Stimulated activated effector memory CD8-positive, alpha-beta T cell treated with anti-CD3 and anti-CD28 coated beads, Interleukin-12 subunit alpha, Interleukin-12 subunit beta, amount 100 ng/mL, for 72 hours (primary cell): Measurements from ENCODE around the gene PSMB4.
"Not testable (repeated sequence)": the region's sequence is repeated elsewhere in the genome, so short reads cannot be mapped to it uniquely, and the experiment has no call there.

Experiments
- ATAC-seq: fragments of 150-1000 bp; cut with Tn5 transposase; 2 replicates; pipeline ENCODE4 v1.10.0; 2021
- DNase-seq, 2 donors: peaks; one replicate each; pipeline ENCODE4 v3.0.0; 2021 to 2022; ENCODE audit warnings: low spot score in 2 of 2
- H3K27ac Mint-ChIP-seq: one replicate; pipeline ENCODE4 v1.8.0; 2022; ENCODE audit warnings: mild to moderate bottlenecking, mixed read lengths
- H3K36me3 Mint-ChIP-seq: one replicate; pipeline ENCODE4 v1.8.0; 2022; ENCODE audit warnings: mild to moderate bottlenecking, mixed read lengths
- H3K4me1 Mint-ChIP-seq: one replicate; pipeline ENCODE4 v1.8.0; 2022; ENCODE audit warnings: mixed read lengths
- H3K4me3 Mint-ChIP-seq: one replicate; pipeline ENCODE4 v1.8.0; 2022; ENCODE audit warnings: mild to moderate bottlenecking, mixed read lengths
- H3K9me3 Mint-ChIP-seq: one replicate; pipeline ENCODE4 v1.8.0; 2022; ENCODE audit warnings: mixed read lengths

The PSMB4 gene

GRCh38 chr1:151372058-151372934 lies 27.1 kb upstream of the PSMB4 start, which contains the start of gene SELENBP1:
Gene SELENBP1 (minus strand): TSS chr1:151372705. CDS start chr1:151372641, 64 bp downstream.
- Mint-ChIP-seq H3K4me3 (no peak within 1 kb of the TSS), H3K4me1 (no peaks in the 10 kb centered on the region), H3K36me3 (no peaks in the 10 kb centered on the region), H3K27ac (no peak within 1 kb of the TSS), H3K9me3 (no peaks in the 10 kb centered on the region)
- DNase-seq (no peak), ATAC-seq (no peak)

- Mint-ChIP-seq H3K4me3 (no peak overlapping the region), H3K4me1 (no peaks in the 10 kb centered on the region), H3K9me3 (no peaks in the 10 kb centered on the region), H3K36me3 (no peaks in the 10 kb centered on the region), H3K27ac (no peak overlapping the region)
- ATAC-seq: no peak
- no peak for DNase-seq
These were observed 26.2 kb upstream of the PSMB4 start for GRCh38 chr1:151373196-151373595.

- H3K4me1 Mint-ChIP-seq: no peaks in the 10 kb centered on the region
- DNase-seq (no peak), ATAC-seq (no peak)
- H3K27ac Mint-ChIP-seq: no peak overlapping the region
- H3K36me3 Mint-ChIP-seq: no peaks in the 10 kb centered on the region
- H3K4me3 Mint-ChIP-seq: no peak overlapping the region
- no peaks in the 10 kb centered on the region for H3K9me3 Mint-ChIP-seq
These were observed 22.1 kb upstream of the PSMB4 start for GRCh38 chr1:151377150-151377884.

GRCh38 chr1:151384584-151384983 lies 14.8 kb upstream of the PSMB4 start:
- no peak for DNase-seq
- H3K36me3 Mint-ChIP-seq: no peaks in the 10 kb centered on the region
- no peaks in the 10 kb centered on the region for H3K9me3 Mint-ChIP-seq
- ATAC-seq: no peak
- no peak overlapping the region for H3K27ac Mint-ChIP-seq
- H3K4me1 Mint-ChIP-seq: no peaks in the 10 kb centered on the region
- H3K4me3 Mint-ChIP-seq: no peak overlapping the region

GRCh38 chr1:151386002-151386401 lies 13.4 kb upstream of the PSMB4 start:
- no peaks in the 10 kb centered on the region for H3K9me3 Mint-ChIP-seq
- no peaks in the 10 kb centered on the region for H3K36me3 Mint-ChIP-seq
- DNase-seq: no peak
- H3K27ac Mint-ChIP-seq: no peak overlapping the region
- no peaks in the 10 kb centered on the region for H3K4me1 Mint-ChIP-seq
- no peak overlapping the region for H3K4me3 Mint-ChIP-seq
- ATAC-seq: no peak

GRCh38 chr1:151390221-151391078 lies 8.9 kb upstream of the PSMB4 start:
- H3K9me3 Mint-ChIP-seq, H3K4me3 Mint-ChIP-seq, H3K36me3 Mint-ChIP-seq, ATAC-seq, H3K4me1 Mint-ChIP-seq, DNase-seq, H3K27ac Mint-ChIP-seq: not testable (repeated sequence)

- H3K9me3 Mint-ChIP-seq: no peaks in the 10 kb centered on the region
- no peak overlapping the region for H3K4me3 Mint-ChIP-seq
- H3K4me1 Mint-ChIP-seq: no peaks in the 10 kb centered on the region
- no peaks in the 10 kb centered on the region for H3K36me3 Mint-ChIP-seq
- H3K27ac Mint-ChIP-seq: no peak overlapping the region
- ATAC-seq (no peak), DNase-seq (no peak)
These were observed 8.3 kb upstream of the PSMB4 start for GRCh38 chr1:151391079-151391563.

- no peaks in the 10 kb centered on the region for H3K9me3 Mint-ChIP-seq
These were observed 5.8 kb upstream of the PSMB4 start for GRCh38 chr1:151393583-151393982.

GRCh38 chr1:151396265-151396664 lies 3.1 kb upstream of the PSMB4 start:
- H3K27ac Mint-ChIP-seq, ATAC-seq: not testable (repeated sequence)
- H3K36me3 Mint-ChIP-seq: peaks cover 23% of the 10 kb centered on the region

More at GRCh38 chr1:151393583-151393982, 5.8 kb upstream of the PSMB4 start:
- Mint-ChIP-seq H3K4me1 (no peaks in the 10 kb centered on the region), H3K4me3 (no peak overlapping the region), H3K27ac (no peak overlapping the region), H3K36me3 (no peaks in the 10 kb centered on the region)
- DNase-seq (no peak), ATAC-seq (no peak)

GRCh38 chr1:151401125-151401788 lies 1.9 kb downstream of the PSMB4 start:
- DNase-seq (no peak), ATAC-seq (no peak)
- Mint-ChIP-seq H3K4me3 (peak overlapping the region; percentile 98), H3K27ac (peak overlapping the region; percentile 100), H3K4me1 (peaks cover 37% of the 10 kb centered on the region), H3K36me3 (peaks cover 73% of the 10 kb centered on the region), H3K9me3 (no peaks in the 10 kb centered on the region)

More at GRCh38 chr1:151396265-151396664, 3.1 kb upstream of the PSMB4 start:
- not testable (repeated sequence) for H3K9me3 Mint-ChIP-seq, DNase-seq, H3K4me3 Mint-ChIP-seq
- peaks cover 23% of the 10 kb centered on the region for H3K4me1 Mint-ChIP-seq

- H3K36me3 Mint-ChIP-seq: peaks cover 79% of the 10 kb centered on the region
- peaks cover 37% of the 10 kb centered on the region for H3K4me1 Mint-ChIP-seq
- no peak overlapping the region for H3K4me3 Mint-ChIP-seq
- no peaks in the 10 kb centered on the region for H3K9me3 Mint-ChIP-seq
- H3K27ac Mint-ChIP-seq: peak overlapping the region; percentile 24
- no peak for DNase-seq
- no peak for ATAC-seq
These were observed 2.5 kb downstream of the PSMB4 start for GRCh38 chr1:151401860-151402259.

- no peak for ATAC-seq
- Mint-ChIP-seq H3K4me1 (peaks cover 37% of the 10 kb centered on the region), H3K27ac (peak overlapping the region; percentile 24), H3K4me3 (no peak overlapping the region), H3K9me3 (no peaks in the 10 kb centered on the region), H3K36me3 (peaks cover 88% of the 10 kb centered on the region)
- DNase-seq: no peak
These were observed 3.4 kb downstream of the PSMB4 start for GRCh38 chr1:151402764-151403163.

- Mint-ChIP-seq H3K27ac (peak overlapping the region; percentile 4), H3K4me1 (peaks cover 37% of the 10 kb centered on the region), H3K36me3 (peaks cover 97% of the 10 kb centered on the region), H3K9me3 (no peaks in the 10 kb centered on the region), H3K4me3 (no peak overlapping the region)
- ATAC-seq (no peak), DNase-seq (no peak)
These were observed 4.2 kb downstream of the PSMB4 start for GRCh38 chr1:151403612-151404011.

GRCh38 chr1:151405187-151405951 lies 6.0 kb downstream of the PSMB4 start:
- Mint-ChIP-seq H3K9me3 (no peaks in the 10 kb centered on the region), H3K4me3 (no peak overlapping the region), H3K4me1 (peaks cover 22% of the 10 kb centered on the region), H3K36me3 (peaks cover 100% of the 10 kb centered on the region), H3K27ac (peak overlapping the region; percentile 67)
- ATAC-seq (no peak), DNase-seq (no peak)
